ENCODE data around the gene CACNG4.

CACNG4 gene

GRCh38 chr17:66943484-66943883 lies 21.0 kb upstream of the CACNG4 start:
- no peak for DNase-seq (ENCODE audit: low read depth in 1 of 2, low spot score in 1 of 2)

GRCh38 chr17:66944351-66945146 lies 20.0 kb upstream of the CACNG4 start:
- no peak for DNase-seq (ENCODE audit: low read depth in 1 of 2, low spot score in 1 of 2)

DNA sequence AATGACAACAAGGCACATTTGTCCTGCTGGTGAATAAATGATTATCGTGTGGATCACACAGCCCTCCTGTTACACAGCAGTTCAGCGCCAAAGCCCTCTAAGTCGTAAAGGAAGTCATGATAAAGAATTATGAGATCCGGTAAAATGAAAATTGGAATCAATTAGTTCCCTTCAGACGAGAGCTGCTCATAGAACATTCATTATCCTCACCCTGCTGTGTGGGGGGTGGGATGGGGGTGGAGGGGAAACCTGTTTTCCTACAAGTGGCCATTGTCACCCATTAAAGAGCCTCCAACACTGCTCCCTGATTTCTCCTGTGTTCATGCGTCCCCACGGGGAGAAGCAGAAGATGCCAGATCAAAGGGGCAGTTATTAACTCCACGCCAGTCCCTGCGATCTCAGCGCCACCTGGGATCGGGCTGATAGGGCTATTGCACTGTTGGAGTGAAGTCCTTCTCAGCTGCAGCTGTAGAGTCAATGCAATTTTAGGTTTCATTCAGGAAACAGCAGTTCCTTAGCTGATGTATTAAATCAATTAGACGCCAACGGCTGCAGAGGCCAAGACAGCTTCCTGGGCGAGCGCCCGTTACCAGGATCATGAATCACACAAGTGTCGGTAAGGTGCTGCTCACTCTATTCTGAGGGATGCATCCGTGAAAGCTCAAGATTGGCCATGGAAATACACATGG lies 19.2 kb upstream of the CACNG4 start:
- DNase-seq (ENCODE audit: low read depth in 1 of 2, low spot score in 1 of 2) = no peak

DNA sequence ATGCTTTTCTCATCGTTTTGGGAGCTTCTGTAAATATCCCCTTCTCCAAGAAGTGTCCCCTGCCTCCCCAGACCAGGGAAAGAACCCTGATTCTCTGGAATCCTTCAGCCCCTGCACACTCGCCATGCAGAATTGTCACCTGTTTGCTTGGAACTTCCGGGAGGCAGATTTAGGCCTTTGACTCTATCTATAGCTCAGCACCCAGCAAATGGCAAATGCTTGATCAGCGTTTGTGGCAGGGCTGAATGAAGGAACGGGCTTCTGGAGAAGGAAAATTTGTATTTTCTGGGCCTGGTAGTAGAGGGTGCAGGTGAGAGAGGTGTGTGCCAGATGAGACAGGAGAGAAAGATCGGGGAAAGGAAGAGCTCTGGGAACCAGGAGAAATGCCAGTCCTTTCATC lies 18.3 kb upstream of the CACNG4 start:
- no peak for DNase-seq (ENCODE audit: low read depth in 1 of 2, low spot score in 1 of 2)

DNA sequence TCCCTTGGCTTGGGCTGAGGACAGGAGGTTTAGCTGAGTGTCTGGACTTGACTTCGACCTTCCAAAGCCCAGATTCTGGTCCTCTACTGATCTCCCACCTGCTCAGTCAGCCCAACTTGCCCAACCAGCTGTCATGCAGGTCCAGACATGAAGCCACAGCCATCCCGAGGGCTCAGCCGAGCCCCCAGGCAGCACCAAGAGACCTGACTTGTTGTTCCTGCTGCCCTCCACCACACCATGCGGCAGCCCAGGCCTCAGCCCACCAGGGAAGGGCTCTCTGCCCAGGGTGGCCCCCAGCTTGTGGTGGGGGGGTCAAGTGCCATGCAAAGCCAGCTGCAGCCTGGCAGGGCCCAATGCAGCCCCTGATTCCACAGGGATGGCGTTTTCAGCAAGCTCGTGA lies 17.2 kb upstream of the CACNG4 start:
- DNase-seq (ENCODE audit: low read depth in 1 of 2, low spot score in 1 of 2) = no peak

DNA sequence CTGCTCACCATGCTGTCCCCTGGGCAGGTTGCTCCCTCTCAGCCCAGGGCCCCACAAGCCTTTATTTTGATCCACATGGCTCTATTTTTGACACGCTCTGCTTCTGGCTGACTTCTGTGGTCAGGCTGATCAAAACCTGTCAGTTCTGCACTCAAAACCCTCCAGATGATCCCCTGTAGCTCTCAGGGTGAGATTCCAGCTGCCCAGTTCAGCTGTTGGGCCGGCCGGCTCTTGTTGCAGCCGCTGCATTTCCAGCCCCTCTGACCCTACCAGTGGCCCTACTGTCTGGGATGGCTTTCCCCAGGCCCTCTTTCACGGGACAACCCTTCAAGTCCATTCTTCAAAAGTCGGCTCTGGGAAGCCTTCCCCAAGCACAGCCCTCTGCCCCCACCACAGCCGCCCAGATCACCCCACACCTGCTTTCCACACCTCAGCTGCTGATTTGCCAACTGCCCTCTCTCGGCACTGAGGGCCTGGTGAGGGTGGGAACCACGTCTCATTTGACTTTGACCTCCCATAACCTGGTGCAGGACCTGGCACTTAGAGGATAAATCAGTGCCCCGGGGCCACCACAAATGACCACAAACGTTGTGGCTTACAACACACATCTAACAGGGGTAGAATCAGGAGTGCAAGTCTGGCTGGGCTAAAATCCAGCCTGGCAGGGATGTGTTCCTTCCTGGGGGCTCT lies 16.3 kb upstream of the CACNG4 start:
- DNase-seq (ENCODE audit: low read depth in 1 of 2, low spot score in 1 of 2) = no peak

- DNase-seq (ENCODE audit: low read depth in 1 of 2, low spot score in 1 of 2) = no peak
Measured at GRCh38 chr17:66949501-66949900, 15.0 kb upstream of the CACNG4 start.

- DNase-seq (ENCODE audit: low read depth in 1 of 2, low spot score in 1 of 2) = no peak
Measured at GRCh38 chr17:66950325-66950724, 14.2 kb upstream of the CACNG4 start.

- no peak for DNase-seq (ENCODE audit: low read depth in 1 of 2, low spot score in 1 of 2)
Measured at GRCh38 chr17:66950886-66951604, 13.5 kb upstream of the CACNG4 start.

- no peak for DNase-seq (ENCODE audit: low read depth in 1 of 2, low spot score in 1 of 2)
Measured at GRCh38 chr17:66951605-66951953, 12.9 kb upstream of the CACNG4 start.

- no peak for DNase-seq (ENCODE audit: low read depth in 1 of 2, low spot score in 1 of 2)
Measured at GRCh38 chr17:66952031-66952524, 12.4 kb upstream of the CACNG4 start.

GRCh38 chr17:66952681-66953629 lies 11.6 kb upstream of the CACNG4 start:
- DNase-seq (ENCODE audit: low read depth in 1 of 2, low spot score in 1 of 2) = no peak

DNA sequence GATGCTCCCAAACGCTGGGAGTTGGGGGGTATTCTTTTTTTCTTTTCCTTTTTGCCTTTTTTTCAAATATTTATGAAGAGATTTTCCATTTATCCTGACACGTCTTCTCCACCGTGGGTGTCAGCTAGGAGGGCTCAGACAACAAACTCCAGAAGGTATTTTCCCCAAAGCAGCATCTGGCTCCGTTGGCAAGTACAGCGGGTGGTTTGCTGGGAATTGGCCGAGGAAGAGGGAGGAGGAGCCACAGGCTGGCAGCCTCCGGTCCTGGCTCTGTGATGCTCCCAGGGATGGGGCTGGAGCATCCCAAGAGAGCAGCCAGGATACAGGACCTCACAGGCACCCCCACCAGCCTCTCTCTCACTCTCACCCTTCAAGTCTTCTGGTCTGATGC lies 10.9 kb upstream of the CACNG4 start:
- no peak for DNase-seq (ENCODE audit: low read depth in 1 of 2, low spot score in 1 of 2)

DNA sequence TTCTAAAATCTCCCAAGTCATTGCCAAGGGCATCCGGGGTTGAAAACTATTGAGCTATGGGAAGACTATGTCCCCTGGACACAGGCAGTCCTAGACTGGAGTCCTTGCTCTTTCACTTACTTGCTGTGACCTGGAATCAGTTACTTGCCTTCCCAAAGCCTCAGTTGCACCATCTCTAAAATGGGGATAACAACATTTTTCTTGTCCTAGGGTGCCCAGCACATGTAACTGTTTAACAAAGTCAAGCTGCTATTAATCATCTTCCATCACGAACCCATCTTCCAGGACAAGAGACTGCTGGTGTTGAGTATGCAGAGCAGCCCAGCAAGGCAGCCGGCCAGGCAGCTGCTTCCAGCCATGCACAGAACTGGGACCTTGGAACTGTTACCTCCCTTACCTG lies 9.9 kb upstream of the CACNG4 start:
- no peak for DNase-seq (ENCODE audit: low read depth in 1 of 2, low spot score in 1 of 2)

- no peak for DNase-seq (ENCODE audit: low read depth in 1 of 2, low spot score in 1 of 2)
Measured at GRCh38 chr17:66955821-66956220, 8.7 kb upstream of the CACNG4 start.

DNA sequence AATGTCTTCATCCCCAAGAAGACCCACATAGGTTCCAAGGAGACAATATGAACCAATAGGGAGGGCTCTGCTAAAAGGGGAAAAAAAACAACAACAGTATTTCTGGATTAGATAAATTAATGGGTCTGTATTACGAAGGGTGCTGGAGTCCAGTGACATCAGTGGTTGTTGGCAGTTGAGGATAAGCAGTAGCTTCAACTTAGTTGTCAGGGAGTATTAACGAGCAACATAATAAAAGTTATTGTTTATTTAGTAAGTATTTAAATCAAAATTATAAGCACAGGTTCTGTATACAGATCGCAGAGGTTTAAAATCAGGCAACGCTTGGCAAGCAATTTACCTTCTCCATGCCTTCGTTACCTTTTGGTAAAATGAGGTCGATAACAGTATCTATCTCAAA lies 7.6 kb upstream of the CACNG4 start:
- no peak for DNase-seq (ENCODE audit: low read depth in 1 of 2, low spot score in 1 of 2)

- DNase-seq (ENCODE audit: low read depth in 1 of 2, low spot score in 1 of 2) = no peak
Measured at GRCh38 chr17:66957343-66957742, 7.2 kb upstream of the CACNG4 start.

DNA sequence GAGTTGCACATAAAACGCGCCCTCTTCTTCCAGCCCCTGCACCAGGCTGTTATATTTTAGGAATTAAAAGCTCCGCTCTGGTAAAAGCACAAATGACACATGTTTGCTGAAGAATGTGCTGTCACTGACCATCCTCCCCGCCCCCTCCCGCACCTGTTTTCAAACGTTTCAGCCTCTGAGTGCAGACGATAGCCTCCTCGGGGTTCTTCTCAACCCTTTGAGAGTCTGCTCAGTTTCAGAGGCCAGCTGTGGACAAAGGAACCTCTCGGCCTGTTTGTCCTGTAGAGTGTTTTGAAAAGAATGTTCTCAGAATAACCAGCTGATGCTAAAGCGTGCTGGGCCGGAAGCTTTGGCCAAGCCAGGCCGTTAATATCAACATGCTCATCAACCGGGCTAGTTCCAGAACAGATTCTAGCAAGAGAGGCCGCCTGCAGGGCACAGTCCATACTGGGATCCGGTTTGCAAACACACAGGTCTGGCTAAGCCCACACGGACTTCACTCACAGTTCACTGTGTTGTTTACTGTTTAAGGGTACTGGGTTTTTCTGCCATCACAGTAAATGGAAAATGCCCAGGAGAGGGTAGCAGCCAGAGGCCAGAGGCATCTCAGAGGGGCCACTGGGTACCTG lies 6.4 kb upstream of the CACNG4 start:
- DNase-seq (ENCODE audit: low read depth in 1 of 2, low spot score in 1 of 2) = no peak

- no peak for DNase-seq (ENCODE audit: low read depth in 1 of 2, low spot score in 1 of 2)
Measured at GRCh38 chr17:66959641-66960375, 4.7 kb upstream of the CACNG4 start.
